Keratinocyte (primary cell): ENCODE measurements around the gene WNT9B.

Experiments
- EZH2 ChIP-seq: IDR thresholded peaks from one replicate; pipeline ENCODE4 v1.6.1; 2012; ENCODE audit warnings: inconsistent platforms, mild to moderate bottlenecking, low read length, moderate library complexity
- TF ChIP-seq, protein P1 (sequence below), 3 experiments: IDR thresholded peaks in 1 of 3; conservative IDR thresholded peaks in 1 of 3; optimal IDR thresholded peaks in 1 of 3; 2 replicates in 2 of 3; 3 replicates in 1 of 3; pipeline versions ENCODE3 to v1.5.1; 2011; ENCODE audit warnings: low read length in 3 of 3, mild to moderate bottlenecking in 3 of 3, moderate library complexity in 2 of 3, control low read depth in 1 of 3, inconsistent platforms in 1 of 3; ENCODE audit not compliant: insufficient read depth in 2 of 3; ENCODE audit errors: extremely low read depth in 1 of 3

DNA sequence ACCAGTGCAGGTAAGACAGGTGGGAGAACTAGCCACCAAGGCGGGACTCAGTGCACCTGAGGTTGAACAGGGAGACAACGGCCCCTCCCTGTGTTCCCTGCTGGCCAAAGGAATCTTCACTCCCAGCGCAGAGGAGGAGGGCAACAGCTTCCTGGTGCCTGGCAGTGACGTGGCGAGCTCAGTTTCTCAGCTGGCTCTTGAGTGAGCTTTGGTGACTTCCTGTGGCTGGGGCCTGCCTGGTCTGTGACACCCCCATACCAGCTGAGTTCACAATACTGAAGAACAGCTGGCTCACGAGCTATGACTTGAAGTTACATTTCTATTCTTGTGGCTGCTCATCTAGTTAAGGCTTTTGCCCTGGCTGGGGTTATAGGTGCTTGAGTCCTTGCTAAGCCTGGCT lies 26.1 kb downstream of the WNT9B start:
- TF ChIP-seq, protein P1, sequence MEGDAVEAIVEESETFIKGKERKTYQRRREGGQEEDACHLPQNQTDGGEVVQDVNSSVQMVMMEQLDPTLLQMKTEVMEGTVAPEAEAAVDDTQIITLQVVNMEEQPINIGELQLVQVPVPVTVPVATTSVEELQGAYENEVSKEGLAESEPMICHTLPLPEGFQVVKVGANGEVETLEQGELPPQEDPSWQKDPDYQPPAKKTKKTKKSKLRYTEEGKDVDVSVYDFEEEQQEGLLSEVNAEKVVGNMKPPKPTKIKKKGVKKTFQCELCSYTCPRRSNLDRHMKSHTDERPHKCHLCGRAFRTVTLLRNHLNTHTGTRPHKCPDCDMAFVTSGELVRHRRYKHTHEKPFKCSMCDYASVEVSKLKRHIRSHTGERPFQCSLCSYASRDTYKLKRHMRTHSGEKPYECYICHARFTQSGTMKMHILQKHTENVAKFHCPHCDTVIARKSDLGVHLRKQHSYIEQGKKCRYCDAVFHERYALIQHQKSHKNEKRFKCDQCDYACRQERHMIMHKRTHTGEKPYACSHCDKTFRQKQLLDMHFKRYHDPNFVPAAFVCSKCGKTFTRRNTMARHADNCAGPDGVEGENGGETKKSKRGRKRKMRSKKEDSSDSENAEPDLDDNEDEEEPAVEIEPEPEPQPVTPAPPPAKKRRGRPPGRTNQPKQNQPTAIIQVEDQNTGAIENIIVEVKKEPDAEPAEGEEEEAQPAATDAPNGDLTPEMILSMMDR (optimal IDR thresholded peaks at IDR 0.05 in 1 of 3, IDR thresholded peaks at IDR 0.05 in 1 of 3, conservative IDR thresholded peaks at IDR 0.05 in 1 of 3; ENCODE audit: extremely low read depth in 1 of 3, insufficient read depth in 2 of 3, low read length in 3 of 3): no peak
- TF ChIP-seq EZH2: no peak
